Endothelial cell of umbilical vein (primary cell): ENCODE results near the gene SESTD1. TPM values are rescaled to one million over a fixed set of nuclear protein-coding genes. Genes with fewer than 3 reads are reported as not detected.

Source experiments
- BruUV-seq: library from RNA; stranded (reverse); fragments of 400-500 nt; replicated peaks from 2 replicates; lab custom pipeline; 2021; lab: Mats Ljungman, UMichigan
- CTCF ChIA-PET: fragments of 300-600, 350-600 bp; sonication (Branson Sonifier 250); formaldehyde crosslinking; loops from one replicate; lab custom pipeline; 2021; ENCODE audit warnings: antibody characterized with exemption, inconsistent platforms; lab: Charles Lee
- POLR2A ChIA-PET: fragments of 300-600, 350-600 bp; sonication (Branson Sonifier 250); formaldehyde crosslinking; loops from one replicate; lab custom pipeline; 2021; ENCODE audit warnings: antibody characterized with exemption, inconsistent platforms; lab: Charles Lee
- DNase-seq: peaks from one replicate; pipeline ENCODE4 v3.0.0-alpha.2; 2011; ENCODE audit warnings: low read depth, low spot score
- FAIRE-seq: peaks from 2 replicates; lab custom pipeline; 2011; peaks lifted over from hg19 to GRCh38; lab: Jason Lieb, UNC
- H2AFZ ChIP-seq: 2 replicates; pipeline ENCODE4 v1.6.0; 2012; ENCODE audit warnings: low read depth, low read length, control low read depth, inconsistent platforms
- H3K27ac ChIP-seq: 2 replicates; pipeline ENCODE4 v1.5.1; 2011; ENCODE audit warnings: low read depth, mild to moderate bottlenecking, control low read depth, low read length, moderate library complexity; ENCODE audit not compliant: insufficient read depth
- H3K27me3 ChIP-seq, 2 experiments: 2 replicates each; pipeline versions ENCODE4 v1.6.0 to v1.6.1; 2011; ENCODE audit warnings: low read length in 2 of 2, mixed read lengths in 1 of 2; ENCODE audit not compliant: control insufficient read depth in 2 of 2, insufficient read depth in 2 of 2
- H3K36me3 ChIP-seq, 2 experiments: 2 replicates in 1 of 2; 3 replicates in 1 of 2; pipeline ENCODE4 v1.5.1; 2011; ENCODE audit warnings: low read length in 2 of 2, mild to moderate bottlenecking in 1 of 2, moderate library complexity in 1 of 2; ENCODE audit not compliant: control insufficient read depth in 2 of 2, insufficient read depth in 2 of 2; ENCODE audit errors: extremely low read depth in 1 of 2
- H3K4me1 ChIP-seq: 3 replicates; pipeline ENCODE4 v1.5.1; 2011; ENCODE audit warnings: mild to moderate bottlenecking, low read length; ENCODE audit not compliant: control insufficient read depth, insufficient read depth; ENCODE audit errors: extremely low read depth
- H3K4me2 ChIP-seq: 2 replicates; pipeline ENCODE4 v1.6.1; 2011; ENCODE audit warnings: low read length, control low read depth, mixed read lengths; ENCODE audit not compliant: insufficient read depth
- H3K4me3 ChIP-seq, 3 experiments: fragments of 200-600 bp in 1 of 3; sonication (generic), shearing (Covaris generic) in 1 of 3; replicated peaks in 1 of 3; 2 replicates each; pipeline ENCODE4 v1.5.1; 2011 to 2016; ENCODE audit warnings: control low read depth in 3 of 3, low read length in 3 of 3, mild to moderate bottlenecking in 2 of 3, inconsistent platforms in 1 of 3, low read depth in 1 of 3, moderate library complexity in 1 of 3; ENCODE audit not compliant: insufficient read depth in 1 of 3
- H3K79me2 ChIP-seq: 2 replicates; pipeline ENCODE4 v1.6.0; 2012; ENCODE audit warnings: low read length, inconsistent platforms; ENCODE audit not compliant: control insufficient read depth, insufficient read depth
- H3K9ac ChIP-seq: replicated peaks from 2 replicates; pipeline ENCODE3; 2011; ENCODE audit warnings: low read length, control low read depth; ENCODE audit not compliant: insufficient read depth; ENCODE audit errors: extremely low read depth
- H3K9me1 ChIP-seq: replicated peaks from 3 replicates; pipeline ENCODE4 v1.6.0; 2011; ENCODE audit warnings: mild to moderate bottlenecking, low read length; ENCODE audit not compliant: control insufficient read depth, insufficient read depth; ENCODE audit errors: extremely low read depth
- H3K9me3 ChIP-seq: replicated peaks from 2 replicates; pipeline ENCODE4 v1.5.1; 2012; ENCODE audit warnings: low read length, inconsistent platforms; ENCODE audit not compliant: control insufficient read depth, insufficient read depth
- H4K20me1 ChIP-seq: replicated peaks from 2 replicates; pipeline ENCODE3; 2011; ENCODE audit warnings: mild to moderate bottlenecking, low read length; ENCODE audit not compliant: control insufficient read depth, insufficient read depth; ENCODE audit errors: extremely low read depth
- CTCF ChIP-seq, 2 donors: IDR thresholded peaks; 1 replicate in 1 of 2; 2 replicates in 1 of 2; pipeline ENCODE4 v1.5.1; 2011; ENCODE audit warnings: low read length in 2 of 2, mild to moderate bottlenecking in 2 of 2, moderate library complexity in 2 of 2, control low read depth in 1 of 2, inconsistent platforms in 1 of 2, low read depth in 1 of 2; ENCODE audit not compliant: insufficient read depth in 1 of 2; ENCODE audit errors: extremely low read depth in 1 of 2
- EZH2 ChIP-seq: IDR thresholded peaks from 2 replicates; pipeline ENCODE4 v1.6.1; 2012; ENCODE audit warnings: borderline replicate concordance, low read depth, mild to moderate bottlenecking, moderate library complexity, low read length, inconsistent platforms; ENCODE audit not compliant: severe bottlenecking
- FOS ChIP-seq: IDR thresholded peaks from 2 replicates; pipeline ENCODE4 v1.6.1; 2011; ENCODE audit warnings: mild to moderate bottlenecking, low read length, moderate library complexity, borderline replicate concordance; ENCODE audit not compliant: insufficient read depth
- GATA2 ChIP-seq: IDR thresholded peaks from 2 replicates; pipeline ENCODE4 v1.7.0; 2011; ENCODE audit warnings: low read depth, mild to moderate bottlenecking, moderate library complexity, mixed read lengths, low read length; ENCODE audit not compliant: insufficient read length, insufficient read depth
- JUN ChIP-seq: IDR thresholded peaks from 2 replicates; pipeline ENCODE4 v1.6.1; 2011; ENCODE audit warnings: borderline replicate concordance, low read depth; ENCODE audit not compliant: insufficient read length, insufficient read depth
- MYC ChIP-seq: IDR thresholded peaks from one replicate; pipeline ENCODE4 v1.6.1; 2011; ENCODE audit warnings: mild to moderate bottlenecking, low read depth, low read length
- POLR2A ChIP-seq: IDR thresholded peaks from 2 replicates; pipeline ENCODE4 v1.6.1; 2012; ENCODE audit warnings: low read depth, mild to moderate bottlenecking, control low read depth, low read length
- POLR2AphosphoS5 ChIP-seq: IDR thresholded peaks from 2 replicates; pipeline ENCODE4 v1.6.1; 2012; ENCODE audit warnings: low read depth, mild to moderate bottlenecking, control low read depth, low read length, moderate library complexity; ENCODE audit not compliant: insufficient read depth
- dilution Hi-C: fragments of 300-500 bp; cut with MboI; formaldehyde crosslinking; loops from one replicate; pipeline ENCODE4 v1.15.0; 2019; ENCODE audit warnings: low sequenced_read_pairs; ENCODE audit not compliant: extremely low pct_ligation_motif_present
- intact Hi-C: fragments of 100-400 bp; cut with micrococcal nuclease; formaldehyde crosslinking; loops from one replicate; pipeline ENCODE4 v1.10.0; 2022
- polyA plus RNA-seq, 4 experiments: library from polyadenylated mRNA; depleted of rRNA in 3 of 4; stranded (reverse) in 3 of 4; unstranded in 1 of 4; fragments of >200 nt; gene quantifications; 2 replicates each; pipeline versions ENCODE4 v1.2.1 to v1.2.3, GENCODE V29; 2011 to 2012; ENCODE audit warnings: missing spikeins in 1 of 4
- total RNA-seq: library from RNA; stranded (reverse); gene quantifications from 2 replicates; pipeline ENCODE4 v1.2.3, GENCODE V29; 2021
- TF ChIP-seq, protein P1 (sequence below): IDR thresholded peaks from 2 replicates; pipeline ENCODE4 v1.6.1; 2011; ENCODE audit not compliant: insufficient read depth, insufficient read length

The SESTD1 gene
- total and polyA plus RNA-seq, 2 donors (not counting 3 experiments of a cell fraction or from before 2014, with no cell fraction given) = 9.8 to 72.4 TPM

DNA sequence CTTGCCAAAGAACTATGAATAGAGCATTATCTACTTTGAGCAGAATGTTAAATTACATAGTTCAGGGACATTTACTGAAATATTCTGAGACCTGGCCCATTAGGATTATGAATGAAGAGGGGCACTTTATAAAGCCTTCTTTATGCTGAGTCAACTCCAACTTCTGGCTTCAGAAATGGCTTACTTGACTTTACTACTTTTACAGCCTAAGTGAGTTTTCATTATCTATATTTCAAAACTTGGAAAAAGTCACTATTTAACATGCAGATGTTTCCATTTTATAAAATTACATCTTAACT, 37.7 kb downstream of the SESTD1 start:
- intact Hi-C loops = no loop called here
- H3K4me3 ChIP-seq = no peak overlapping the region
- no peak overlapping the region for H3K27ac ChIP-seq
- FAIRE-seq = no peak
- BruUV-seq = no TSS peak
- H3K9me3 ChIP-seq = no peaks in the 10 kb centered on the region
- peaks cover 8% of the 10 kb centered on the region for H3K4me1 ChIP-seq
- DNase-seq = no peak
- dilution Hi-C loops = no loop called here
- H3K9me1 ChIP-seq = no peaks in the 10 kb centered on the region
- no peak overlapping the region for H3K4me2 ChIP-seq
- no peaks in the 10 kb centered on the region for H3K36me3 ChIP-seq
- POLR2A ChIA-PET = no interaction called here
- H4K20me1 ChIP-seq = peaks cover 2% of the 10 kb centered on the region
- CTCF ChIA-PET = interaction anchor here (1.3 to 2.8 kb wide), 2 partner anchors 8 to 12 kb away, joined by 4 to 9 read pairs; no protein-coding TSS in a partner anchor
- TF ChIP-seq, protein P1, sequence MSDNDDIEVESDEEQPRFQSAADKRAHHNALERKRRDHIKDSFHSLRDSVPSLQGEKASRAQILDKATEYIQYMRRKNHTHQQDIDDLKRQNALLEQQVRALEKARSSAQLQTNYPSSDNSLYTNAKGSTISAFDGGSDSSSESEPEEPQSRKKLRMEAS = no peak
- TF ChIP-seq FOS = no peak
- TF ChIP-seq CTCF (IDR thresholded peaks at IDR 0.05; ENCODE audit: extremely low read depth in 1 of 2, insufficient read depth in 1 of 2, low read depth in 1 of 2, low read length in 2 of 2) = no peak
- no peak for TF ChIP-seq EZH2
- no peak for TF ChIP-seq MYC
- no peak for TF ChIP-seq JUN
- no peak for TF ChIP-seq POLR2A
- TF ChIP-seq GATA2 = no peak
- TF ChIP-seq POLR2AphosphoS5 = no peak
- H3K79me2 ChIP-seq = peaks cover 46% of the 10 kb centered on the region
- no peak overlapping the region for H2AFZ ChIP-seq
- no peak overlapping the region for H3K9ac ChIP-seq
- no peaks in the 10 kb centered on the region for H3K27me3 ChIP-seq
